GM12878 (cell line): ENCODE data around the gene SMIM38.

ENCODE experiments used
- CEBPB ChIP-seq, 2 experiments: fragments of 150-350 bp in 1 of 2; IDR thresholded peaks; 2 replicates each; pipeline ENCODE4 v1.6.1; 2012 to 2014; ENCODE audit warnings: low read depth in 2 of 2, low read length in 2 of 2, borderline replicate concordance in 1 of 2, inconsistent platforms in 1 of 2
- GABPA ChIP-seq: IDR thresholded peaks from 2 replicates; pipeline ENCODE4 v1.6.1; 2014; ENCODE audit warnings: antibody characterized with exemption, low read depth, mild to moderate bottlenecking, inconsistent platforms

DNA sequence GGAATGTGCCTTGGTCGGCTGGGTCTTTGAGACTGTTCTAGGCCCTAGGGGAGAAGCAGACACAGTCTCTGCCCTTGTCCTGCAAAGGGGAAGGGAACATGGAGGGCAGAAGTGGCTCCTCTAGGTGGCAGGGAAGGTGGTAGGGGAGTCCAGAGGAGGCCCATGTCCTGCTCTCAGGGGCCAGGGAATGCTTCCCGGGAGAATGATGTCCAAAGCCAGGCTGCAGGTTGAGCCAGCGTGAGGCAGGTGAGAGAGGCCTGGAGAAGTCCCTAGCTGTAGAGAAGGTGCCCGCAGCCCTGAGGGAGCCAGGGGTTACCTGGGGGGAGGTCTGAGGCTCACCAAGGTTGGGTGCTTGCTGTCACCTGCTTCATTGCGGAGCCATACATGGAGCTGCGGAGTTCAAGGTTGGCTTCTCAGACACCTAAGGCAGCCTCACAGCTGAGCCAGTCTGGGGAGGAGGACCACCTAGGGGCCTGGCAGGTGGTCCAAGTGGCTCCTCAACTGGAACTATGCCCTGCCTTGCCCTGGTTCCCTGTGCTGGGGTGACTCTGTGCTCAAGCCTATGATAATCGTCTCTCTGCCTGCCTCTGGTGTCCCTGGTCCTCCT, 46.1 kb downstream of the SMIM38 start:
- TF ChIP-seq GABPA = no peak
- no peak for TF ChIP-seq CEBPB (IDR thresholded peaks at IDR 0.05; ENCODE audit: borderline replicate concordance in 1 of 2, low read depth in 2 of 2, low read length in 2 of 2)
